HG02840 (cell line): ENCODE results near the gene FAM24B.
"Not testable (repeated sequence)": the region's sequence is repeated elsewhere in the genome, so short reads cannot be mapped to it uniquely, and the experiment has no call there.

Experiments used
- ATAC-seq: cut with Tn5 transposase; IDR thresholded peaks from one replicate; pipeline ENCODE4 v1.9.1; 2021; ENCODE audit warnings: mild to moderate bottlenecking, moderate library complexity, moderate number of reproducible peaks; ENCODE audit not compliant: unreplicated experiment, low FRiP score

Gene FAM24B

GRCh38 chr10:122879339-122880273, at the start of gene FAM24B:
Gene FAM24B, minus strand, starts transcription at chr10:122879581. Its CDS starts 29,066 bp downstream, at chr10:122850515.
- peak; percentile 69 for ATAC-seq

- no peak for ATAC-seq
Measured at GRCh38 chr10:122915700-122916099, 36.3 kb upstream of the FAM24B start.

- no peak for ATAC-seq
Measured at GRCh38 chr10:122911889-122912484, 32.6 kb upstream of the FAM24B start.

GRCh38 chr10:122910310-122910709, 30.9 kb upstream of the FAM24B start, which contains the start of gene FAM24A:
Gene FAM24A, plus strand, starts transcription at chr10:122910610. Its CDS starts 1,025 bp downstream, at chr10:122911635.
- ATAC-seq: no peak

- not testable (repeated sequence) for ATAC-seq
Measured at GRCh38 chr10:122903861-122904260, 24.5 kb upstream of the FAM24B start.

GRCh38 chr10:122894261-122894944, 15.0 kb upstream of the FAM24B start:
- ATAC-seq: no peak

- ATAC-seq: no peak
Measured at GRCh38 chr10:122884166-122884565, 4.8 kb upstream of the FAM24B start.

GRCh38 chr10:122882766-122883165, 3.4 kb upstream of the FAM24B start:
- ATAC-seq: no peak

- no peak for ATAC-seq
Measured at GRCh38 chr10:122878799-122879338, 512 bp downstream of the FAM24B start.

GRCh38 chr10:122877264-122877663, 2.1 kb downstream of the FAM24B start:
- ATAC-seq: no peak

- ATAC-seq: no peak
Measured at GRCh38 chr10:122876467-122876855, 2.9 kb downstream of the FAM24B start.

GRCh38 chr10:122875843-122876466, 3.4 kb downstream of the FAM24B start:
- no peak for ATAC-seq

- not testable (repeated sequence) for ATAC-seq
Measured at GRCh38 chr10:122871947-122872346, 7.4 kb downstream of the FAM24B start.

GRCh38 chr10:122868768-122869167, 10.6 kb downstream of the FAM24B start:
- not testable (repeated sequence) for ATAC-seq

GRCh38 chr10:122866757-122867482, 12.5 kb downstream of the FAM24B start:
- ATAC-seq: not testable (repeated sequence)

GRCh38 chr10:122864901-122865300, 14.5 kb downstream of the FAM24B start:
- no peak for ATAC-seq

- no peak for ATAC-seq
Measured at GRCh38 chr10:122864194-122864592, 15.2 kb downstream of the FAM24B start.

GRCh38 chr10:122863216-122864193, 15.9 kb downstream of the FAM24B start:
- no peak for ATAC-seq
